GM12892 (cell line): ENCODE data around the gene OR2G2.

ENCODE experiments used
- POLR2A ChIP-seq: IDR thresholded peaks from 2 replicates; pipeline ENCODE4 v1.6.1; 2011; ENCODE audit warnings: low read depth, low read length, control low read depth
- POLR2AphosphoS5 ChIP-seq: IDR thresholded peaks from 2 replicates; pipeline ENCODE4 v1.6.1; 2011; ENCODE audit warnings: low read depth, low read length, control low read depth
- TAF1 ChIP-seq: IDR thresholded peaks from 2 replicates; pipeline ENCODE4 v1.6.1; 2011; ENCODE audit warnings: low read depth, mild to moderate bottlenecking, control low read depth, low read length, borderline replicate concordance

GRCh38 chr1:247627951-247628350, 39.8 kb downstream of the OR2G2 start:
- TF ChIP-seq POLR2A (no peak), POLR2AphosphoS5 (no peak), TAF1 (no peak)
